Right atrium auricular region (tissue), 2 donors: ENCODE results near the gene KHDRBS1. TPM values are rescaled to one million over a fixed set of nuclear protein-coding genes. Genes with fewer than 3 reads are reported as not detected.
"Not testable (repeated sequence)": the region's sequence is repeated elsewhere in the genome, so short reads cannot be mapped to it uniquely, and the experiment has no call there.

Source experiments
- DNase-seq: peaks from one replicate; pipeline ENCODE4 v3.0.0-alpha.2; 2019; ENCODE audit warnings: low spot score
- H3K27ac ChIP-seq, 2 donors: fragments of 200-600 bp; sonication (generic); 1 replicate in 1 of 2; 2 replicates in 1 of 2; pipeline ENCODE4 v1.5.1; 2016 to 2019
- H3K27me3 ChIP-seq, 2 donors: fragments of 200-600 bp; sonication (generic); one replicate each; pipeline versions ENCODE4 v1.5.1 to v1.6.0; 2017 to 2019
- H3K36me3 ChIP-seq: fragments of 200-600 bp; sonication (generic); one replicate; pipeline ENCODE4 v1.5.1; 2016
- H3K4me1 ChIP-seq, 2 donors: fragments of 200-600 bp; sonication (generic); one replicate each; pipeline versions ENCODE4 v1.5.1 to v1.6.0; 2017 to 2019
- H3K4me3 ChIP-seq, 2 donors: fragments of 200-600 bp; sonication (generic); 1 replicate in 1 of 2; 2 replicates in 1 of 2; pipeline ENCODE4 v1.5.1; 2017 to 2019; ENCODE audit warnings: mild to moderate bottlenecking in 1 of 2, moderate library complexity in 1 of 2
- H3K9me3 ChIP-seq, 2 donors: fragments of 200-600 bp; sonication (generic); one replicate each; pipeline ENCODE4 v1.5.1; 2019
- CTCF ChIP-seq, 2 donors: fragments of 200-600 bp; sonication (generic); IDR thresholded peaks; one replicate each; pipeline ENCODE4 v1.5.1; 2019; ENCODE audit warnings: antibody characterized with exemption in 2 of 2
- total RNA-seq, 2 donors: library from RNA; depleted of rRNA; stranded (reverse); fragments of >200 nt; gene quantifications; one replicate each; pipeline ENCODE4 v1.1.0, GENCODE V29; 2016

Gene KHDRBS1
- total RNA-seq, 2 donors from 2014 or later: 44.5 to 47.2 TPM

- no peaks in the 10 kb centered on the region for H3K9me3 ChIP-seq
- H3K27me3 ChIP-seq: no peaks in the 10 kb centered on the region
- H3K27ac ChIP-seq: no peak overlapping the region
- no peak for DNase-seq
- H3K4me3 ChIP-seq: no peak overlapping the region
- H3K4me1 ChIP-seq: no peaks in the 10 kb centered on the region
- TF ChIP-seq CTCF (IDR thresholded peaks at IDR 0.05): no peak
- H3K36me3 ChIP-seq: peaks cover 82% of the 10 kb centered on the region
These were observed 42.9 kb downstream of the KHDRBS1 start for GRCh38 chr1:32056598-32056997.

GRCh38 chr1:32060914-32061313 is 47.2 kb downstream of the KHDRBS1 start:
- H3K4me3 ChIP-seq: no peak overlapping the region
- H3K36me3 ChIP-seq: peaks cover 42% of the 10 kb centered on the region
- no peak for DNase-seq
- H3K9me3 ChIP-seq: no peaks in the 10 kb centered on the region
- peaks cover 0 to 11% of the 10 kb centered on the region in 2 donors for H3K4me1 ChIP-seq
- no peak for TF ChIP-seq CTCF (IDR thresholded peaks at IDR 0.05)
- H3K27me3 ChIP-seq: no peaks in the 10 kb centered on the region
- H3K27ac ChIP-seq: no peak overlapping the region

GRCh38 chr1:32062867-32063230 is 49.2 kb downstream of the KHDRBS1 start:
- peak overlapping the region; percentile 25 to 47 for H3K27ac ChIP-seq
- no peaks in the 10 kb centered on the region for H3K9me3 ChIP-seq
- H3K36me3 ChIP-seq: peaks cover 36% of the 10 kb centered on the region
- H3K27me3 ChIP-seq: no peaks in the 10 kb centered on the region
- no peak for DNase-seq
- no peak overlapping the region for H3K4me3 ChIP-seq
- TF ChIP-seq CTCF (IDR thresholded peaks at IDR 0.05): no peak
- H3K4me1 ChIP-seq: peaks cover 0 to 30% of the 10 kb centered on the region in 2 donors

- TF ChIP-seq CTCF (IDR thresholded peaks at IDR 0.05): peak; percentile 26 to 70
- H3K27ac ChIP-seq: peak overlapping the region; percentile 25 to 47
- no peak overlapping the region for H3K4me3 ChIP-seq
- peaks cover 0 to 30% of the 10 kb centered on the region in 2 donors for H3K4me1 ChIP-seq
- H3K27me3 ChIP-seq: no peaks in the 10 kb centered on the region
- H3K9me3 ChIP-seq: no peaks in the 10 kb centered on the region
- no peak for DNase-seq
- peaks cover 32% of the 10 kb centered on the region for H3K36me3 ChIP-seq
These were observed 49.6 kb downstream of the KHDRBS1 start for GRCh38 chr1:32063261-32063681.

GRCh38 chr1:32065613-32066488 is 52.2 kb downstream of the KHDRBS1 start:
- H3K4me3 ChIP-seq, H3K36me3 ChIP-seq, DNase-seq, H3K27me3 ChIP-seq, H3K9me3 ChIP-seq: not testable (repeated sequence)
- H3K27ac ChIP-seq: peak overlapping the region in 1 of 2 donors; percentile 35
- peaks cover 0 to 30% of the 10 kb centered on the region in 2 donors for H3K4me1 ChIP-seq

- H3K4me3 ChIP-seq: no peak overlapping the region
- peak; percentile 91 for DNase-seq
- no peak for TF ChIP-seq CTCF (IDR thresholded peaks at IDR 0.05)
- peaks cover 0 to 30% of the 10 kb centered on the region in 2 donors for H3K4me1 ChIP-seq
- H3K36me3 ChIP-seq: peaks cover 2% of the 10 kb centered on the region
- peak overlapping the region in 1 of 2 donors; percentile 35 for H3K27ac ChIP-seq
- H3K9me3 ChIP-seq: no peaks in the 10 kb centered on the region
- no peaks in the 10 kb centered on the region for H3K27me3 ChIP-seq
These were observed 52.8 kb downstream of the KHDRBS1 start for GRCh38 chr1:32066489-32066873.
